ENCODE data around the gene CFAP90.
A peak's percentile ranks its signal among the peaks of the same experiment; 100 is the strongest.

Gene CFAP90

GRCh38 chr5:7805379-7805778, 45.6 kb downstream of the CFAP90 start:
- no peak overlapping the region for H3K4me3 ChIP-seq (replicated peaks in 1 of 2; ENCODE audit: low read depth in 2 of 2, low read length in 2 of 2)
- TF ChIP-seq CTCF (IDR thresholded peaks at IDR 0.05; ENCODE audit: low read depth, low read length): no peak
- peak in 1 of 2 donors; percentile 4 for DNase-seq (ENCODE audit: low read depth in 2 of 2)

- no peak overlapping the region for H3K4me3 ChIP-seq (replicated peaks in 1 of 2; ENCODE audit: low read depth in 2 of 2, low read length in 2 of 2)
- DNase-seq (ENCODE audit: low read depth in 2 of 2): no peak
- no peak for TF ChIP-seq CTCF (IDR thresholded peaks at IDR 0.05; ENCODE audit: low read depth, low read length)
These were observed 47.0 kb downstream of the CFAP90 start for GRCh38 chr5:7803937-7804336.

GRCh38 chr5:7802855-7803254, 48.1 kb downstream of the CFAP90 start:
- H3K4me3 ChIP-seq (replicated peaks in 1 of 2; ENCODE audit: low read depth in 2 of 2, low read length in 2 of 2): no peak overlapping the region
- peak; percentile 16 to 48 for DNase-seq (ENCODE audit: low read depth in 2 of 2)
- no peak for TF ChIP-seq CTCF (IDR thresholded peaks at IDR 0.05; ENCODE audit: low read depth, low read length)

GRCh38 chr5:7801891-7802614, 48.9 kb downstream of the CFAP90 start:
- TF ChIP-seq CTCF (IDR thresholded peaks at IDR 0.05; ENCODE audit: low read depth, low read length): no peak
- H3K4me3 ChIP-seq (replicated peaks in 1 of 2; ENCODE audit: low read depth in 2 of 2, low read length in 2 of 2): no peak overlapping the region

GRCh38 chr5:7795306-7795705, 55.6 kb downstream of the CFAP90 start:
- no peak for TF ChIP-seq CTCF (IDR thresholded peaks at IDR 0.05; ENCODE audit: low read depth, low read length)
- no peak for DNase-seq (ENCODE audit: low read depth in 2 of 2)
- H3K4me3 ChIP-seq (replicated peaks in 1 of 2; ENCODE audit: low read depth in 2 of 2, low read length in 2 of 2): no peak overlapping the region

More at GRCh38 chr5:7801891-7802614, 48.9 kb downstream of the CFAP90 start:
- DNase-seq (ENCODE audit: low read depth in 2 of 2): no peak

GRCh38 chr5:7794823-7795222, 56.1 kb downstream of the CFAP90 start:
- TF ChIP-seq CTCF (IDR thresholded peaks at IDR 0.05; ENCODE audit: low read depth, low read length): no peak
- no peak overlapping the region for H3K4me3 ChIP-seq (replicated peaks in 1 of 2; ENCODE audit: low read depth in 2 of 2, low read length in 2 of 2)
- DNase-seq (ENCODE audit: low read depth in 2 of 2): no peak

- no peak overlapping the region for H3K4me3 ChIP-seq (replicated peaks in 1 of 2; ENCODE audit: low read depth in 2 of 2, low read length in 2 of 2)
- no peak for TF ChIP-seq CTCF (IDR thresholded peaks at IDR 0.05; ENCODE audit: low read depth, low read length)
- no peak for DNase-seq (ENCODE audit: low read depth in 2 of 2)
These were observed 56.6 kb downstream of the CFAP90 start for GRCh38 chr5:7794311-7794710.

All from cardiac fibroblast (primary cell).